NCI-H2081 (cell line): Measurements from ENCODE around the gene SOAT2.

ENCODE experiments used
- DNase-seq, 2 experiments: peaks; one replicate each; lab custom pipeline; 2025; lab: John Stamatoyannopoulos, UW

Gene SOAT2

DNA sequence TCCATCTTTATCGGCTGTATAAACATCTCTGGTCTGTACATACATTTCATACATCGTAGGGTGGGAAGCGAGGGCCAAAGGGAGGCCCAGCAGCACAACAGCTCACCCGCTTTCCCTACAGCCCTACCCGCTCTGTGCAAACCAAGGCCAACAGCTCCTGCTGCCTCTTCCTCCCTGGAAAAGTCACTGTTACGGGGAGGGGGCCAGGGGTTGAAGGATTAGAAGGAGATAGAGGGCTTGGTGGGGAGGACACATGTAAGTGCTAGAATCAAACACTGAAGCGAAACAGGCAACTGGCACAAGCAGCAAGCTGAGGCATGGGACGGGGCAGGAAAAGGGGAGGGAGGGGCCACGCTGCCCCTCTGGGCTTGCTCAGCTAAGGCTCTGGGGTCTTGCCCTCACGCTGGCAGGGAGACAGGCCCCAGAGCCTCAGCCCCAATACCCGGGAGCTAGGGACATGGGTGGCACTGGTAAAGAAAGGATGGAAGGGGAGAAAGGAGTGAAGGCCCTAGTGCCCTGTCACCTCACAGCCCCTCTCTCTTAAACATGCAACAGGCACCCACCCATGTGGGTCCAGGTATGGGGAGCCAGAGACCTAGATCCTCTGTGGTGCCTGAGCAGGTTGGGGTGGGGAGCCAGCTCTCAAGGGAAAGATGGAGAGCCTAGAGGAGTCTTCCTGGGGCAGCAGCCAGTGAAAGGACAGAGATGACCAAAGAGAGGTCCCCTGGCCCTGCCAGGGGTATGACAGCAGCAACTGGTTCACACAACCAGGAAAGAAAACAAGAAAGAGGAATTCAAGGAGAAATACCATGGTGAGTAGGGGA is 38.5 kb upstream of the SOAT2 start:
- no peak for DNase-seq

DNA sequence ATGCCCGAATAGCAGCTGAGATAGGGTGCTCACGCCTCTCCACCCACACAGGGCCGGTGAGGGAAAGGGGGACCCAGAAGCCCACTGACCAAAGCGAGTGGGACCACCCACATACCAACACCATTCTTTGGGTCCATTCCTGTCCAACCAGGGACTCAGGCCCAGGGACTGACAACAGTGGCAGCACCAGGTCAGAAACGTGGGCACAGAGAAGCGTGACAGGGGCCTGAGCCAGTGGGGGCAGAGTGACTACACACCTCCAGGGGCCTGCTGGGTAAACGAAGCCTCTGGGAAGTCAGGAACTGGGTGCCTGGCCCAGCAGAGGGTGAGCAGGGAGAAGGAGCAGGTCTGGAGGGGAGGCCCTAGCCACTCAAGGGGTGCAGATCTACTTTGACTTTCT is 37.8 kb upstream of the SOAT2 start:
- no peak for DNase-seq

DNA sequence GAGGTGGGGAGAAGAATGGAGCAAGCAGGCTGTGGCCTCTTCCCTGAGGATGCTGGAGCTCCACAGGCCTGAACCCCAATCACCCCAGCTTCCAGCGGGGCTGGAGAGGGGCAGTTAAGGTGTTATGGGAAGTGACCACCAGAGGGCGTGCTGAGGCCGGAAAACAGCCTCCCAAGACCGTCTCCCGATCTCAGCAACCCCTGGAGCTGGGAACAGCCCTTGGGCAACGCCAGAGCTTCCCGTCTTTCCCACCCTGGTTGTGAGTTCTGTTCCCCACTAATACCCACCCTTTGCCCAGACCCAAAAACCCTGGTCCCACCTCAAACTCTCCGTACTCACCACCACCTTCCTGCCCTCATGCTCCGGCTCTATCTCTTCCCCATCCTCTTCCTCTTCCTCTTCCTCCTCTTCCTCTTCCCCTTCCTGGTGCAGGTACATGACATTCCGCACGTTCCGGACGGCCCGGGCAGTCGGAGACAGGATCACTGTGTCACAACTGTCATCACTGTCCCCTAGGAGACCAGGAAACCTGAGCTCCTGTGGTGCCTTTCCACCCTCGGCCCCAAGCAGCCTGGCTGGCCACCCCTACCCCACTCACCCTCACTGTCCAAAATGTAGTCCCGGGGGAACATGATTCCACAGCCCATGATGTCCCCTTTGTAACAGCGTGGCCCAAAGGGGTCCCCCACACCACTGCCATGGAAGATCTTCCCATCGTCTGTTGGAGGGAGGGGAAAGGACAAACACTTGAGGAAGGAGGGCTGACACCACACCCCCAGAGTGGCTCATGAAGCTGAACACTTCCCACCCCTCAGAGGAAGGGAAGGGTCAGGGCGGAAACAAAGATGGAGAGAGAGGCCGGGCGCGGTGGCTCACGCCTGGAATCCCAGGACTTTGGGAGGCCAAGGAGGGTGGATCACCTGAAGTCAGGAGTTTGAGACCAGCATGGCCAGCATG is 37.0 kb upstream of the SOAT2 start:
- DNase-seq = peak; percentile 68 to 84

DNA sequence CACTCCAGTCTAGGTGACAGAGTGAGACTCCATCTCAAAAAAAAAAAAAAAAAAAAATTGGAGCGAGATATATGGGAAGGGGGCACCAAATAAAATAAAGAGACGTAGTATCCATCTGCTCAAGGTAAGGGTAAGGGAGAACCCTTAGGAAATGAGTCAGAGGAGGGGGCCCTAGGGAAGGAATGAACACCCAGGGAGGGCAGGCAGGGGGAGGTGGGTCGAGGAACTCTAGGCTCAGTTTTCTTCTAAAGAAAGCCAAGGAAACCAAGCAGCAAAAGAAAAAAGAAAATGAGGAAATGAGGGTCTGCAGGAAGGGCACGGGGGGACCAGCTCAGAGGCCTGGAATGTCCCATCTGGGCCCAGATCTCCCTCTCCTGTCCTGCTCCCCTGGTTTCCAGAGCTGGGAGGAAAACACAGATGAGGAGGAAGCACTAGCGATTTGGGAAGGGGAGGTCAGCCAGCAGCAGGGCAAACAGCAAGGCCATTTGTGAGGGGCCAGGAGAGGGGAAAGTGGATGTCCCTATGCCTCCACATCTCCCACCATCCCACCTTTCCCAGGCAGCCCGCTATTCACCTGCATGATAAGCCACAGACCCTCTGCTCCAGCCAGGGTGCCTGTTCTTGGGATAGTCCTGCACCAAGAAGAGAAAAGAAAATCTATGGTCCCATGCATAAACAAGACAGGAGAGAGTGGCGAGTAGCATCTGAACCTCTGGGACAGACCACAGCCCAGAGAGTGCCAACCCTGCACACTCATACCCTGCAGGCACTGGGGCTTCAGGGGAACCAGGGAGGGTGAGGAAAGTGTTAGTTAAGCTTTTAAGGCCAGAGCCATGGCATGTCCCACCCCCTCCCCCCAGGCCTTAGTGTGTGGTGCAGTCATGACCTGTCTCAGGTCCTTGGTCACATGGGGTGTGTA is 36.0 kb upstream of the SOAT2 start:
- DNase-seq = no peak

DNA sequence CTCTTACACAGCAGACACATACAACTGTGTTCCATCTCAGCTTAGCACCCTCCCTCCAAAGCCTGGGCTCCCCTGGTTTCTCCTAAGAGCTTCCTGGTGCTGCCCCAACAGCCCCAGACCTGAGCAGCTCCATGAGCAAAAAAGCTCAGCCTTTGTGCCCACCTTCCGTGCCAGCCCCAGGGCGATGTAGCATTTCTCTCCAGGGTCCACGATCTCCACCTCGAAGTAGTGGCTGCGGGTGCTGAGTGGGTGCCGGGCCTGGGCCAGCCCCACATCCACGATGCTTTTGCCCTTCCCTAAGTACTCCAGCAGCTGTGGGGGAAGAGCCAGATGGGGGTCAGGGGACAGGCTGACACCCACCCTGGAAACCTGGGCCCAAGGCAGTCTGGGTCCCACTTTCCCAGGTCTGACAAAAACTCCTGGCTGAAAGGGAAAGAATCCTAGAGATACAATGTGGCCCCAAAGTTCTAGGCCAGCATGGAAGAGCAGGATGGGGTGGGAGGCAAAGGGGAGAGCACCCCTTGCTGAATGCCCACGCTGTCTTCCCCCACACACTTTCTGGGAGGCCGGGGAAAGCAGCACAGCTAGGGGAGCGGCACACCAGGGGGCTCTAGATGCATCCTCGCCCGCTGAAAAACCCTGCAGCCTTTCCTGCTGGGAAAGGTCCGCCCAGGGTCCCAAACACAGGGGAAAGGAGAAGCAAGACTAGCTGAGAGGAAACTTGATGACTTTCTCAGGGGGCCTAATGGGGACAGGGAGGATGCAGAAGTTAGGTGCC is 35.1 kb upstream of the SOAT2 start:
- DNase-seq = no peak

DNA sequence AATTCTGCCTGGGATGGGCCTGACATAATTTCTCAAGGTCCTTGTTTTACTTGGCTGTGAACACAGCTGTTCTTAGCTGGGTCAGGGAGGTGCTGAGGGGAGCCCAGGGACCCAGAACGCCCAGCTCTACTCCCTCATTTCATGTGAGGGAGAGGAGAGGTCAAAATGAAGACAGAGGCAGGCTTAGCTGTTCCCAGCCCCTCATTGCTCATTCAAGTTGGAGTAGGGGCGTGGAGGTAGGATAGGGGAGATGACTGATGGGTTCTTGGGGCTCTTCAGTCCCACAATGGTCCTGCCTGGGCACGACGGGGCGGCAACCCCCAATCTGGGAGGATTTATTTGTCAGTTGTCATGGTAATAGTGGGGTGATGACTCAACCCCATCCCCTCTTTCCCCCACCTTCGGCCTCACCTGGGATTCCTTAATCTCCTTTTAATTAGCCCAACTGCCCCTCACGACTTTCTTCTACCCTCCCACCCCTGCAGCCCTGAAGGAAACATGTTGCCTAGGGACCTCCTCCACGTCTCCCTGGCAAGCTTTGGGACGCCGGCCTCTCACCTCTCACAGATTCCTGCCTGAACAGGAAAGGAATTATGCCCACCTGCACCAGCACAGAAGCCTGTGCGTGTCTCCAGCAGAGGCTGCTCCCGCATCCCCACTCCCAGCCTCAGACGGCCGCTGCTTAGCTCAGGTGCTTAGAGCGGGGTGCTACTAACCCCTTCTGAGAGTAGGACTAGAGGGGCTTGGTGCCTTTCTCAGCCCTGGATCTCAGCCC is 34.3 kb upstream of the SOAT2 start:
- DNase-seq = no peak

DNA sequence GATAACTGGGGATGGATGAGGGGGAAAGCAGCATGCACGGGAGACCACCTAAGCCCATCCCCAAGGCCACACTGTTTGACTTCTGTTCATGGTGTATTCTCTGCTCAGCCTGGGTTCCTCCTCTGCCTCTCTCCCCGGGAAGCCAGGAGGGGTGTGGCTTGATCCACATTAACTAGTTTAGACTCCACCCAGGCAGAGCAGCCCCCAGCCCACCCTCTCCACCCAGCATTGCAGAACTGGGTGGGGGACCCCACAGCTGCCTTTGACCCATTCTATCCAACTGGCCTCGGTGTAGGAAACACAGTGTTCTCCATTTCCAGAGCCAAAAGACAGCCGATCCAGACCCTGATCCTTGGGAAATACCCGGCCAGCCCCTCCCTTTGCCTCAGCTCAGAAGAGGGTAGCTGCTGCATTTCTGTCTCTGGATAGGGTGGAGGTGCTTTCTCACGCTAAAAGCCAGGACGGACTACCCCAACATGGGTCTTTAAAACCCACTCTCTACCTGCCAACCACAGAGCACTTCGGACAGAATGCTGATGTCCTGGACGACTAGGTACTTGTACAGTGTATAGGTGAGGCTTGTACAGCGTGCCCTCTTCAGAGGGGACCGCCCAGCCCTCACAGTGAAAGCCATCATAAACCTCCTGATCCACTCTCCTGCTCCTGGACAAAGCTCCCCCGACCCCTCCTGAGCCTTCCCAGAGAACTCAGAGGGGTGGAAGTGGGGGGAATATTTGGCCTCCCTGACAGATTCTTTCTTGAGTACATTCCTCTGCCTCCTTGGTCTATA is 33.5 kb upstream of the SOAT2 start:
- no peak for DNase-seq

DNA sequence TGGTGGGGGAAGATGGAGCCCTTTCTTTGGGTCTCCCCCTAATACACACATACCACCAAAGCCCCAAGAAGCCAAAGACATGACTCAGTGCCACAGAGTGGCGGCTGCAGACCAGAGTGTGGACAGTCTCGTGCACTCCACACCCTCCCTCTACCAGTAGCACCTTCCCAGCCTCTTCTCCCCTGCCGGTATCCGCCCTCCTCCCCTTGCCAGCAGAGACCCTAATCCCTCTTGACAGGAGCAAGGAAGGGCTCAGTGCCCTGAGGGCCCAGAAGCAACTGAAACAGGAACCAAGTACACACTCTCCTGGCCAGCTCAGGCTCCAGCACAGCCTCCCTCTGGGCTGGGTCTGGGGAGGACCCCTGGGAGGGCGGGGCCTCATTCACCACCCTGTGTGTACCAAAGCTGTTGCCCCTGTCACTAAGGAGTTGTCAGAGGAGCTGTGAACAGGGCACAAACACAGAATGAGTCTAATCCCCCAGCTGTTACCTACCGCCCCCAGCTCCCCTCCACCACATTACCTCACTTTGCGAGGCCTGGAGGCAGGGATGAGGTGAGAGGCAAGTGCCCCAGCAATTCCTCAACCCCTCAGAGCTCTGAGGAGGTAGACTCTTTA is 32.3 kb upstream of the SOAT2 start:
- DNase-seq = no peak

DNA sequence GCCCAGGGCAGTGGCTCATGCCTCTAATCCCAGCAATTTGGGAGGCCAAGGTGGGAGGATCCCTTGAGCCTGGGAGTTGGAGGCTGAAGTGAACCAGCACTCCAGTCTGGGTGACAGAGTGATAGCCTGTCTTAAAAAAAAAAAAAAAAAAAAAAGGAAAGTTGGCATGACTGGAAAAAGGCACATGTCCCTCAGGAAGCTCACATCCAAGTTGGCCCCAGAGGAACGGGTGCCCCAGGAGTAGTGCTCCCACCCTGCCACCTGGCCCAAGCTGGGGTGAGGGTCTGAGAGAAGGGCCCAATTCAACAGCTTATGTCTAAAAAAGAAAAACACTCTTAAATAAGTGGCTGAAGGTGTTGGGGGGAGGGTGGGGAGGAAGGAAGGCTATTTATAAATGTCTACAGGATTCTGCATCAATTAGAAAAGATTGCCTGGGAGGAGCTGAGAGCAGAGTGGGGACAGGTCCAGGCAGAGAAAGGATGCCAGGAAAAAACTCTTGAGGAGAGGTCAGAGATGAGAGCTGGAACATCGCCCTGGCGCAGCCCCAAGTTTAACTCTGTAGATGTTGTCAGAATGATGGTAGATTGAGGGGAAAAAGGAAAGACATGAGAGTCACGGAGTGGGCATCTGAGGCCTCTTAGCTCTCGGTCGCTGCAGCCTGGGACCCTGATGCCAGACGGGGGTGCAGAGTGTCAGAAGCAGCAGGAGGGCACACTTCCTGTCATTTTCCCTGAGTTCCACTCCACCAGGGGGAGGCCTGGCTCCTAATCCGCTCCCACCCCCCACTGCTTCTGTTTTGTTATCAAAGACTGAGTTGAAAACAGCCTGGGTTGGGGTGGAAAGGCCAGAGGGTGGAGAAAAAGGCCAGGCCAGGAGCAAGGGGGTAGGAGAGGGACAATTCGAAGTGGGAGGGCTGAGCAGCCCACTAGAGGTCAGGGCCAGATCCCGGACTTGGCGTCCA is 31.4 kb upstream of the SOAT2 start:
- peak in 1 of 2 experiments; percentile 39 for DNase-seq

DNA sequence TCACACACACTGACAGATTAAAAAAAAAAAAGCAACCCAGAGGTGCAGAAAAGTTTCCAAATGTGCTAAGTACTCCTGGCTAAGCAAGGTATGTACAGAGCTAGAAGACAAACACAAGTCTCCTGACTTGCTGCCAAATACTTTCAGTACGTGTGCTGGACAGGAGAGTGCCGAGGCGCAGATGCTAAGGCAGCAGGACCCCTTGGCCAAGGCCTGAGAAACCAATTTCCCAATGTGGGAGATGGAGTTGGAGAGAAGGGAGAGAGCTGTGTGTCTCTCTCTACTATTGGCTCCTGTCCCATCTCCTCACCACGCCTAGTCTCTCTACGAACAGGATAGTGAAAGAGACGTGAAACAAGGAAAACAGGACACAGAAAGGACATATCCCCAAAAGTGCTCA is 29.4 kb upstream of the SOAT2 start:
- DNase-seq = no peak

DNA sequence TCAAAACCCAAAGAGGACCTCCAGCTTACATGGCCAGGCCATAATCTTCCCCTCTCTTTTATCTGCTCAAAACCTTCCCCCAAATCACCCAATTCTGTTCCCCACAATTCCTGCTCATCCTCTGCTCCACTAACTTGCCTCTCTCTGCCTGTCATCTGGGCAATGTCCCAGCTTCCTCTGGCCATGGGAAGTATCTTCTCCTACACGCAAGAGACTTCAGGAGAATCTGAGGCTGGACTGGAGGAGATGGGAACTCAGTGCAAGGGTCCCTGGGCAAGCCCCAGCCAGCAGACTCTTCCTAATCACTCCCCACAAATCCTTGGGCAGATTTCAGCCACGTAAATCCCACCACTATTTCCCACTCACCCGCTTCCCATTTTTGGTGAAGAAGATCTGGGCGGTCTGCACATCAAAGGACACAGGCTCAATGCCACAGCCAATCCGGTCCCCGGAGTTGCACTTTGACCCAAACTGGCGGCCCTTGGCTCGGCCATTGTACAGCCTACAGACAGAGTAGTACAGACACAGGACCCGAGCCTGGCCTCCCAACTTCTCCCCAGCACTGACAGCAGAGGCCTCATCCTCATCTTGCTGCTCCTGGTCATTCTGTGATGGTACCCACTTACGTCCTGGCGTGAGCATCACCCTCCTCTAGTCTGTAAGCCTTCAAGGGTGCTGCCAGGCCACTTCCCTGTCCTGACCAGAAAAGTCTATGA is 28.8 kb upstream of the SOAT2 start:
- DNase-seq = no peak

DNA sequence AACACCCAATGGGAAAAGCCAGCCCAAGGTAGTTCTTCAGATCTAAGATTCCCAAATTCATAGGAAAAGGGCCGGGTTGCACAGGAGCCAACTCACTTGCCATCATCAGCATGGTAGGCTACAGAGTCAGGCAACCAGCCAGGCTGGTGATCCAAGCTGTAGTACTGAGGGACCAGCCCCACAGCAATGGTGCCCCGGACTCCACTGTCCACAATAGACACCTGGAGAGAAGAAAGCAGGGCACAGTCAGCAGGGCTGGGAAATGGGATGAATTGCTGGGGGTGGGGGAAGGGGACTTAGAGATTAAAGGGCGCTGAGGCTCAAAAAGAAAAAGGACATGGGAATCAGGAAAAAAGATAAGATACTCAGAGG is 28.3 kb upstream of the SOAT2 start:
- DNase-seq = no peak

DNA sequence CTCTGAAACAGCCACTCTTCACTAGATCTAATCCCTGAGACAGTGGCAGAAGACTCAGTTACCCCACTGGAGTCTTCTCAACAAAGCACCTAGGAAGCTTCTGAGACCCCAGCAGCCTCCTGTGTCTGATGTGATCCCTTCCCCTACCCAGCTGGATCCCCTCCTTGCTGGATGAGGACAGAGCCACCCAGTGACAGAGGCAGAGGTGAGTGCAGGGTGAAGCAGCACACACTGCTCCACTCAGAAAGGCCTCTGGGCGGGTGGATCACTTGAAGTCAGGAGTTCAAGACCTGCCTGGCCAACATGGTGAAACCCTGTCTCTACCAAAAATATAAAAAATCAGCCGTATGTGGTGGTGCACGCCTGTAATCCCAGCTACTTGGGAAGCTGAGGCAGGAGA is 26.8 kb upstream of the SOAT2 start:
- no peak for DNase-seq

DNA sequence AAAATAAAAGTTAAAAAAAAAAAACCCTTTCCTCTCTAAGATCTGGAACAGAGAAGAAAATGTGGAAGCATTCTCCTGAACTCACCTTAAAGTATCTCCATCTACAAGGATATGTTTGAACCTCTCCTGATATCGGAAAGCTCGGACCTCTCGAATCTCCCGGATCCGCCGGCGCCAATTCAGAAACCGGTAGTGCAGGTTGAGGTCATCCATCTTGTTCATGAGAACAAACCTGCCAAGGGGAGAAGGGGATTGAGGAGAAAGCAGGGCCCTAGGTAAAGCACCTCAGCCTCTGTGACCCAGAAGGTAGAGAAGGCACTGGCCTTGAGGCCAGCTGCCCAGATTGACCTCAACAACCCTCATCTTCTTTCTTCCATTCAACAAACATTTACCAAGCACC is 26.3 kb upstream of the SOAT2 start:
- no peak for DNase-seq

DNA sequence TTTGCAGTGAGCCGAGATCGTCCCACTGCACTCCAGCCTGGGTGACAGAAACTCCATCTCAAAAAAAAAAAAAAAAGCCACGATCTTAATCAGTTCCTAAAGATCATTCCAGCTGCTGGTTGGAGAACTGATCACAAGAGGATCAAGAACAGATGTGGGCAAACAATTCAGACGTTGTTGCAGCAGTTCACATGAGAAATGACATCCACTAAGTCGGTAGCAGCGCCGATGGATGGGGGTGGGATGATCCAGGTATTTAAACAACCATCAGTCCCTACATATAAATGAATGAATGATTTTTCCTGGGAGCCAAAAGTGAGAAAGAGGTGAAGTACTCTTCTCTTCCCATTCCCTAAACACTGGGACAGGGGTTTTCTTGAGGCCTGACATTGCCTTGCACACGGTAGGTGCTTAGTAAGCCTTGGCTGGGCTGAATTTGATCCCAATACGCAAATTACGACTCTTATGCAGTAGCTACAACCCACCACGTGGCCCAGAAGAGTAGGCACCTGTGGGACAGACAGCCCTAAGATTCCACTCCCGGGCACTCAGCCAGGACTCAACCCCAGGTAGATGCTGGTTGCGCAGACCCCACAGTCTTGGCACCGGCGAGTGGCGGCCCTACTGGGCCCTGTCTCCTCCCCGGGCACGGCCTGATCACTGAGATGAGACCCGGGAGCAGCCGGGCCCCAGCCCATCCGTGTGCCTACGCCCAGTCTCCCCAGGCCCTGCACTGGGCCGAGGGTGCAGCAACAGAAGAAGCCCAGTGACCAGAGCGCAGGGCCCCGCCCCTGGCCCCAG is 24.7 kb upstream of the SOAT2 start:
- DNase-seq = peak in 1 of 2 experiments; percentile 44
